Activated T-cell treated with anti-CD3 and anti-CD28 coated beads, Interleukin-2, amount 50 U/mL, for 24 hours (primary cell): Measurements from ENCODE around the gene C1QTNF7.

Experiments
- DNase-seq: peaks from one replicate; pipeline ENCODE4 v3.0.0-alpha.2; 2020
- H3K27ac Mint-ChIP-seq: 2 replicates; pipeline ENCODE4 v1.8.0; 2020; ENCODE audit warnings: mild to moderate bottlenecking, mixed read lengths
- H3K27me3 Mint-ChIP-seq: 2 replicates; pipeline ENCODE4 v1.8.0; 2020; ENCODE audit warnings: mixed read lengths
- H3K36me3 Mint-ChIP-seq: 2 replicates; pipeline ENCODE4 v1.8.0; 2020; ENCODE audit warnings: low read depth, mixed read lengths
- H3K4me1 Mint-ChIP-seq: 2 replicates; pipeline ENCODE4 v1.8.0; 2020; ENCODE audit warnings: low read depth, mixed read lengths
- H3K4me3 Mint-ChIP-seq: 2 replicates; pipeline ENCODE4 v1.8.0; 2020; ENCODE audit warnings: mild to moderate bottlenecking, moderate library complexity, mixed read lengths
- H3K9me3 Mint-ChIP-seq: 2 replicates; pipeline ENCODE4 v1.8.0; 2020; ENCODE audit warnings: mixed read lengths

Gene C1QTNF7

DNA sequence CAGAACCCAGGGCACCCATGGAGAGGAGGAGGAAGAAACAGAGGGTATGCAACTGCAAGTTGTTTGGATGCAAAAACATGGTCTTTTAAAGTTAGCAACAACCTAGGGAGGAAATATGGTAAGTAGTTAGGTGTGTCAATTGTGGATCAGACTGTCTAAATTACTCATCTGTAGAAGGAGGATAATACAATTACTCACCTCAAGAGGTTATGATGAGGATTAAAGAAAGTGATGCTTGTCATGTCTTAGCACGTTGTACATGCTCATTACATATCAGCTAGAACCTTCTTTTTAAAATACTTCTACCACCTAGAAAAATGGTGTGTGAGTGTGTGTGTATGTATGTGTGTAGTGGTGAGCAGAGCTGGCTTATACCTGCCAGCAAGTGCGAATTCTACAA lies 2.3 kb upstream of the C1QTNF7 start:
- Mint-ChIP-seq H3K9me3 (no peaks in the 10 kb centered on the region), H3K27me3 (no peaks in the 10 kb centered on the region), H3K4me1 (peaks cover 35% of the 10 kb centered on the region), H3K36me3 (no peaks in the 10 kb centered on the region), H3K4me3 (no peak overlapping the region), H3K27ac (peak overlapping the region; percentile 9)
- no peak for DNase-seq

DNA sequence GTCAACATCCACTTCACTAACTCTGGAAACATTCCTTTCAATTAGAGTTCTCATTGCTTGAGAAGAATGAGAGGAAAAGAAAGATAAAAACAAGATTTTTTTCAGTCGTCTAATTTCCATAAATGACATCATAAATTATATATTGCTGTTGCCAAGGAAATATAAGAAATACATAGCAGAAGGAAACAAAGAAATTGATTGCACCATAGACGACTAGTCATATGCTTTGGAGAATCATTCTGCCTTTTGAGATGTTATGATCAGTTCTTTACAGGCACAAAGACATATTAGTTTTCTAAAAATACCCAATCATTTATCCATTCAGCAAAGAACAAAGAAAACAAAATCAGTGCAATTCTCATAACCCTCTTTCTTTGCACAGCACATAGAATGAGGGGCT lies 672 bp upstream of the C1QTNF7 start:
- H3K9me3 Mint-ChIP-seq, result no peaks in the 10 kb centered on the region
- peaks cover 35% of the 10 kb centered on the region for H3K4me1 Mint-ChIP-seq
- H3K27ac Mint-ChIP-seq, result no peak overlapping the region
- DNase-seq, result no peak
- H3K27me3 Mint-ChIP-seq, result no peaks in the 10 kb centered on the region
- H3K36me3 Mint-ChIP-seq, result no peaks in the 10 kb centered on the region
- H3K4me3 Mint-ChIP-seq, result no peak overlapping the region

DNA sequence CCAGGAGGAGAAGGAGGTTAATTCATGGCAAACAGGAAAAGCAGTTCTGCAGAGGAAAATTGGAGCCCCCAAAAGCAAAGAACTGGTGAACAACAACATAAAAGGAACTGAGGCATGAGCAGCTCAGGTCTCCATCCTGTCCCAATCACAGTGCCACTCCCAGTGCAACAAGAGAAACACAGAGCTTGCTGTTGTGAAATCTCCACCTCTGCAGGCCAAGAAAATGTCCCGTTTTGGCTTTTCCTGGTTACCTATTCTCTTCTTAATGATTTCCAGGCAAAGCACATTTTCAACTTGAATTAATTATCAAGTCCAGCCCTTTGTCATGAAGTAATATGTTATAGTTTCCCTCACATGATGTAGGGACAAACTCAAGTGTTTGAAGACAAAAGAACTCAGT lies 778 bp downstream of the C1QTNF7 start:
- Mint-ChIP-seq H3K4me3 (no peak overlapping the region), H3K27ac (no peak overlapping the region), H3K9me3 (no peaks in the 10 kb centered on the region), H3K27me3 (no peaks in the 10 kb centered on the region), H3K36me3 (no peaks in the 10 kb centered on the region), H3K4me1 (peaks cover 26% of the 10 kb centered on the region)
- no peak for DNase-seq

DNA sequence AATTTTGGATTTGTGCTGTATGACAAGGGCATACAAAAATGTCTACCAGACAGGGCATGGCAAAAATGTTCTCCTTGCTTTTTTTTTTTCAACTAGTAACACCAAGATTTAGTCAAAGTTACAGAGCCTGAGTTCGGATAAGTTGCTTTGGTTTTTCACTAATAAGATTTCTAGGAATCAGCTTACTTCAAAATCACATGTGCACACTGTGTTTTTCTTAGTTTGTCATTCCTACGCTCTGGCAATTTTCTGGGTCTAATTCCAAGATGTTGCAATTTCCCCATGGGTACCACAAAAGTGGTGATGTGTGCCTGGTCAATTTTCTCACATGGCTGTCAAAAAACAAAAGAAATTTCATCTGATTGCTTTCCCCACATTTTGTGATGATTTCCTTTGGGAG lies 6.3 kb downstream of the C1QTNF7 start:
- Mint-ChIP-seq H3K27ac (no peak overlapping the region), H3K4me1 (peaks cover 2% of the 10 kb centered on the region), H3K36me3 (no peaks in the 10 kb centered on the region), H3K27me3 (no peaks in the 10 kb centered on the region), H3K4me3 (no peak overlapping the region), H3K9me3 (no peaks in the 10 kb centered on the region)
- DNase-seq, result no peak

DNA sequence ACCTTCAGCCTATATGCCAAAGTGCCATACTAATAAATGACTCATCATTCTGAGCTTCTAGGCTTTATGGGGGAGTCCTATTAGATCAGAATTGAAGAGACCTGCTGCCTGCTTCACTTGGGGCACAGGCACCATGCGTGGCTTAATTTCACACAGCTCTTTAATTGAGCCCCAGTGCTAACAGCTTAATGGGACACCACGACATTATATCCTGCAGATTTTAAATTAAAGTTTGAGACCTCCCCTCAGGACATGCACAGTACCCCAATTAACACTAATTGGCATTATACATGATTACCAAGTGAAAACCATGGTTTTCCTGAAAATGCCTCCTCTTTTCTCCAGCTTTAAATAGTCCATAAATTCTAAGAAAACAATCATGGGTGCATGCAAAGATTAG lies 6.8 kb downstream of the C1QTNF7 start:
- Mint-ChIP-seq H3K27me3 (no peaks in the 10 kb centered on the region), H3K4me3 (no peak overlapping the region), H3K27ac (no peak overlapping the region), H3K9me3 (no peaks in the 10 kb centered on the region), H3K36me3 (no peaks in the 10 kb centered on the region), H3K4me1 (peaks cover 2% of the 10 kb centered on the region)
- no peak for DNase-seq

DNA sequence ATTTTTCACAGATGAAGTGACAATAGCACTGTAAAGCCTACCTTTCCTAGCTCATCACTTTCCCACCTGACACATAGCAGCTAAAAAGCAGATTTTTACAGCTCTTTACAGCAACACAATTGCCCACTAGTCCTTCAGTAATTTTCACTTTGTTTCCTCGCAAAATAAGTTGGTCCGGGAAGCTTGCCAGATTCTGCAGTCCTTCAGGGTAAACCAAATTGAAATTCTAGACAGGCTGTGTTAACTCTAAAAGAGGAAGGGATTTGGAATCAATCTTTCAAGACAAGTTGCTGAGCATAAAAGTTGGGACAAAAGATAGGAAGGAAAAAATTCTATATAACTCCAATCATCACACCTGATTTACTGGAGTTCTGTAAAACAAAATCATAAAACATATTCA lies 8.7 kb downstream of the C1QTNF7 start:
- Mint-ChIP-seq H3K9me3 (no peaks in the 10 kb centered on the region), H3K4me1 (peaks cover 2% of the 10 kb centered on the region), H3K36me3 (no peaks in the 10 kb centered on the region), H3K4me3 (no peak overlapping the region), H3K27me3 (no peaks in the 10 kb centered on the region), H3K27ac (no peak overlapping the region)
- no peak for DNase-seq

DNA sequence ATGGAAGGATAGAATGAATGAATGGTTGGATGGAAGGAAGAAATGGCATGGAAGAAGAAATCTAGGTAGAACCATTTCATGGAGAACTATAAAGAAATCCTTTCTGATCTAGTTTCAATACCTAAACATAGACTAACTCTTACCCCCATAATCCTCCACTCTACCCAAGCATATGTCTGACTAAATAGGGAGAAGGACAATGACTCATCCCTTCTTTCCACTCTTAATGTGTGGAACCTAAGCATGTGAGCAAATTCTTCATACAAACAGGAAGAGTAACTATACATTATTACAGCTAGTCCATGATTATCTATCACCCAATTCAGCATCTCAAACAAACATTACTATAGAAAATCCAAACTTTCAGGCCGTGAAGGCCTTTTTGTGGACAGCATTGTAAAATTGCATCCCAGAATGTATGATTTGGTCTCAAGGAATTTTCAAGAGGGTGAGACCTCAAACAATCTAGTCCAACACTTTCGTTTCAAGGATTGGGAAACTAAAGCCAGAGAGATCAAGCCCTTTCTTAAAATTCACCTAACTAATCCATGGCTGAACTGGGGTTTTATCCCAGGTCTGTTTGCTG lies 11.2 kb downstream of the C1QTNF7 start:
- Mint-ChIP-seq H3K27me3 (no peaks in the 10 kb centered on the region), H3K4me3 (no peak overlapping the region), H3K4me1 (peaks cover 2% of the 10 kb centered on the region), H3K36me3 (no peaks in the 10 kb centered on the region), H3K27ac (no peak overlapping the region), H3K9me3 (no peaks in the 10 kb centered on the region)
- no peak for DNase-seq

DNA sequence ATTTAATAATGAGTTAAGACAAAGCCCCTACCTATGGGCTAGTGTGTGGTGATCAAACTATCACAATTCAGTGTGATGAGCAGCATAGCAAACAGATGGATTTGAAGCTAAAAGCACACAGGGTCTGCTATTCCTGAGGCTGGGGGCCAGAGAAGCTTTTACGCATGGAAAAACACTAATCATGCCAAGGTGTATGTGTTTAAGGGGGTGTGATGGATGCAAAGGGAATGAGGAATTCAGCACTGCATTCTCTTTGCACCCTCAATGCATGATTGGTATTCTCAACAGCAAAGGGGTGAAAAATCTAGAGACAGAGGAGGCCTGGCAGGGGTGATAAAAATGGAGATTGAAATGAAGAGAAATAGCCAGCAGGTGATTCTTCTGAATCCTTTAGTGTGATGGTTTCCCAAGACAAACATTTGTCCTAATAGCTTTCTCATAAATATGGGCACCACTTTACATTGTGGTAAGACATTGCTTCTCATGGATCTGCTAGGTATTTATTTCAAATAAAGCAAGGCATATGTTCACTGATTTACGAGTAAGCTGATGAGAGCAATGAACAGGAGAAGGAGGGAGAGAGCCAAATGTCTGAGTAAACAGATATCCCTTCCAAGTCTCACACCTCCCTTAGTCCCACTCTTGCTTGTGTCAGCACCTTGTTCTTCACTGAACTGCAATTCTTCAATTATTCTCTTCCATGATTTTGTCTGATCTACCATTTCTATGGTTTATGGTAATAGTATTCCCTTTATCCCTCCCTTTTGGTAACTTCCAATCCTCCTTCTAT lies 15.7 kb downstream of the C1QTNF7 start:
- H3K4me3 Mint-ChIP-seq, result no peak overlapping the region
- H3K4me1 Mint-ChIP-seq, result peaks cover 8% of the 10 kb centered on the region
- no peak for DNase-seq
- H3K36me3 Mint-ChIP-seq, result no peaks in the 10 kb centered on the region
- no peak overlapping the region for H3K27ac Mint-ChIP-seq
- peaks cover 7% of the 10 kb centered on the region for H3K9me3 Mint-ChIP-seq
- H3K27me3 Mint-ChIP-seq, result no peaks in the 10 kb centered on the region

DNA sequence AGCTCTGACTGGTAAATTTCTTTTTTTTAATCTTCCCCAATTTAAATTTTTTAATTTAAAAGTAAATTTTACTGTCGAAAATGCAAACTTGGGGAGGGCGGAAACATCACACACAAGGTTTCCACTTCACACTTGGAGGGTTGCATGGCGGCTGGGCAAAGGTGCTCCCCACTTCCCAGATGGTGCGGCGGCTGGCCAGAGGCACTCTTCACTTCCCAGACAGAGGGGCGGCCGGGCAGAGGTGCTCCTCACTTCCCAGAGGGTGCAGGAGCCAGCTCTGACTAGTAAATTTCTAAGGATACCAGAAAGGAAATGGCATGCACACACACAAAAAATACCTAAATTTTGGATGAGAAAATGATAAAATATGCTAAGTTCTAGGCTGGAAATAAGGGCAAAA lies 16.4 kb downstream of the C1QTNF7 start:
- Mint-ChIP-seq H3K4me1 (peaks cover 7% of the 10 kb centered on the region), H3K27ac (no peak overlapping the region), H3K36me3 (no peaks in the 10 kb centered on the region), H3K27me3 (no peaks in the 10 kb centered on the region), H3K9me3 (peaks cover 7% of the 10 kb centered on the region), H3K4me3 (no peak overlapping the region)
- no peak for DNase-seq

DNA sequence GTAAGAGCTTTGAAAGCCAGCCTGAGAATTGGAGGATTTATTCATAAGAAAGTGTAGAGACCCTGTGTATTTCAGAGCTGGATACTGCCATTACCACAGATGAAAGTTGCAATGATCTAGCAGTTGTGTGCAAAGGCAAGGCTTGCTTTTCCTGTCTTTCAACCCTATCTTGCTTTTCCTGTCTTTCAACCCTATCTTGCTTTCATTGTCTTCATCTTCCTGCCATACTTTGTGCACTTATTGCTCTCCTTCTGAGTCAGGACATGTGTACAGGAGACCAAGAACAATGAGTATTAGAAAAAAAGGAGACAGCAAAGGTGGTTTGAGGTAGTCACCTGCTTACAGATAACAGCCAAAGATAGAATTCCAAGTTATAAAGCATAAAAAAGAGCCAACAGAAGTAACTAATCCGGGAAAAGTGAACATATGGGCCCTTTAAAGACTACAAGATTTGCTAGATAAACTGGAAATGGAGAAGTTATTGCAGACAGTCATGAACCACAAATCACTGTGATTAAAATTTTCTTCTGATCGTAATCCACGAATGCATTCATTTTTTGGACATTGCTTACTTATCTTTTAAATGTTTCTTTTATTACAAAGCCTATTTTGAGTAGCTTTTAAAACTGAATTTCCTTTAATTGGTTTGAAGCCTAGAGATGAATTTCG lies 17.2 kb downstream of the C1QTNF7 start:
- peaks cover 7% of the 10 kb centered on the region for H3K9me3 Mint-ChIP-seq
- no peak for DNase-seq
- H3K27me3 Mint-ChIP-seq, result no peaks in the 10 kb centered on the region
- no peak overlapping the region for H3K4me3 Mint-ChIP-seq
- H3K27ac Mint-ChIP-seq, result no peak overlapping the region
- H3K36me3 Mint-ChIP-seq, result no peaks in the 10 kb centered on the region
- peaks cover 7% of the 10 kb centered on the region for H3K4me1 Mint-ChIP-seq

DNA sequence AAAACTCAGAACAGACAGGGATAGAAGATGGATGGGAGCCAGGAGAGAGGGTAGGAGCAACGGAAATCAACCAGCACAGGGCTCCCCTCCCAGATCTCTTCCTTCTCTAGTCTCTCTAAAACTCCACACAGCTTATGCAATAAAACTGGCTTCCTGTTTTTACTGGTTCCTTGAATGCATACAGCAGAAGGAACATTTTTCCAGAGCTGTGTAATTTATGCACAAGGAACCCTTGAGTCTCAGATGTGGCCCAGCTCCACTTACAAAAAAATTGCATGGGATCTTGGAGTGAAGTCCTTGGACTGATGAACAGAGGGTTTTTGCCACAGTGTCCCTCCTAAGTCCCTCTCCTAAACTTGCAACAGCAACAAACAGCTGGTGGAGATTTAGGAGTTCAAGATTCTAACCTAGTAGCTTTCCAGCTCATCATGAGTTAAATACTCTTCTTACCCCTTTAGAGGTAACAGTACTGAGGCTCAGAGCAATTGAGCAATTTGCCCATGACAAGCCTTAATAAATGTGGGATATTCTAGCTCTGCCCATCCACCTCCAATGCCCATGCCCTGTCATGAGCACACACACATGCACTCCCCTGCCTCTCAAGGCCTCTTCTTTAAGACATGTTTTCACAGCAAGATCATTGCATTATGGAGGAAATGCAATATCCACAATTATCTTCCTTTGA lies 23.5 kb downstream of the C1QTNF7 start:
- no peaks in the 10 kb centered on the region for H3K4me1 Mint-ChIP-seq
- H3K4me3 Mint-ChIP-seq, result no peak overlapping the region
- no peaks in the 10 kb centered on the region for H3K27me3 Mint-ChIP-seq
- H3K36me3 Mint-ChIP-seq, result no peaks in the 10 kb centered on the region
- H3K27ac Mint-ChIP-seq, result no peak overlapping the region
- peaks cover 7% of the 10 kb centered on the region for H3K9me3 Mint-ChIP-seq
- no peak for DNase-seq

DNA sequence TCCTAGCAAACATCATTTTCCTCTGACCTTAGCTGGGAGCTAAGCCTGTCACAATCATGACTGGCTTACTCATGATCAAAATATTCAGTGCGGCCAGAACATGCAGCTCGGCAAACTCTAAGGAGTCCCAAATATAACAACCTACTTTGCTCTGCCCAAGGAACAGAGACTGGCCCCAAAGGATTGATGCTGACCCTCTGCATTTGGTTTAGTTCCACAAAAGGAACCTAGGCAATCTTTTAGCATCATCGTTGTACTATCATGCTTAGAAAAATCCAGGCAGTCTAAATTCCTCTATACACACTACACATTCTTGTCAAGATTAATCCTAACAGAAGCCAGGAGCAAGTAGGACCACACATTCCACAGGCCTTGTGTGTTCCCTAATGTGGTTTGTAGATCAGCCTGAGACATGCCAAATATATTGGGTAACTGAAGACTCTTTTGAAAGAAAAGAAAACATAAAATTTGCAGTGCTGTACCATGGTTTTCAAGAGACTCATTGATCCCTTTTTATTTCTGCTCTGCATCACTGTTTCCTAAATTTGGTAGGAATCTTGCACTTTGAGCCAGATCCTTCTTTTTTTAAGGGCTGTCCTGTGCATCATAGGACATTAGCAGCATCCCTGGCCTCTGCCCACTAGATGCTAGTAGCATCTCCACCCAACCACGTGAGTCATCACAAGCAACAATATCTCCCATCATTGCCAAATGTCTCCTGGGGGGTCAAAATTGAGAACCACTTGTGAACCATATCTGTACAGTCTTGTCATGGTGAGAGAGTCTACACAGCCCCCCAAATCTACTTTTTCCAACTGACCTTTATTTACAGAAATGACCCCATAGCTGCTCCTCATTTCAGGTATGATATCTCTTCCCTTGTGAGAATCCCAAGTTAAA lies 24.3 kb downstream of the C1QTNF7 start:
- H3K27ac Mint-ChIP-seq, result no peak overlapping the region
- DNase-seq, result no peak
- no peak overlapping the region for H3K4me3 Mint-ChIP-seq
- no peaks in the 10 kb centered on the region for H3K4me1 Mint-ChIP-seq
- peaks cover under 1% of the 10 kb centered on the region for H3K9me3 Mint-ChIP-seq
- H3K36me3 Mint-ChIP-seq, result no peaks in the 10 kb centered on the region
- no peaks in the 10 kb centered on the region for H3K27me3 Mint-ChIP-seq

DNA sequence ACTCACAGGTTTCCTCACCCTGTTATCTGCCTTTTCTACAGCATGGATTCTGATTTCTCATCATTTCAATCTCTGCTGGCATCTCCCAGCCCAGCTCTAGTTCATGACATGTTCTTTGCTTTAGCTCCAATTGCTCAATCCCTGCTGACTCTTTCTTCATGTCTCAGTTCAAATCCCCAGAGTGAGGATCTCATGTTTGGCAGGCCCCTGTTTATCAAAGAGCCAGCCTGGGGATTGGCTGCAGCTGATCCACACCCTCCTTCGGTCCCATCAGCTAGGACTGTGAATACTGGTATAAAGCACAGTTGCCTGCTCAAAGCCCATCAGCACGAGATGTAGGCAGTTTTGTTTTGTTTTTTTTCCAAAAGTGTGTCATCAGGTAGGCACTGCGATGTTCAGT lies 27.5 kb downstream of the C1QTNF7 start:
- Mint-ChIP-seq H3K27me3 (peaks cover 2% of the 10 kb centered on the region), H3K4me3 (no peak overlapping the region), H3K36me3 (no peaks in the 10 kb centered on the region), H3K9me3 (no peaks in the 10 kb centered on the region), H3K27ac (no peak overlapping the region), H3K4me1 (peaks cover 3% of the 10 kb centered on the region)
- no peak for DNase-seq
